Breast epithelium (tissue), 3 donors: ENCODE measurements around the gene GP1BA.

Experiments used
- CTCF ChIP-seq, 3 donors: fragments of 450-650 bp; IDR thresholded peaks; one replicate each; pipeline ENCODE4 v1.5.1; 2016 to 2017; ENCODE audit warnings: antibody characterized with exemption in 3 of 3, mild to moderate bottlenecking in 3 of 3, moderate library complexity in 3 of 3
- POLR2A ChIP-seq: fragments of 450-650 bp; IDR thresholded peaks from one replicate; pipeline ENCODE4 v1.6.1; 2016; ENCODE audit warnings: antibody characterized with exemption, mild to moderate bottlenecking, moderate library complexity
- POLR2AphosphoS5 ChIP-seq, 3 donors: sonication (generic); formaldehyde crosslinking; IDR thresholded peaks; one replicate each; pipeline ENCODE4 v1.6.1; 2017; ENCODE audit warnings: antibody characterized with exemption in 3 of 3

DNA sequence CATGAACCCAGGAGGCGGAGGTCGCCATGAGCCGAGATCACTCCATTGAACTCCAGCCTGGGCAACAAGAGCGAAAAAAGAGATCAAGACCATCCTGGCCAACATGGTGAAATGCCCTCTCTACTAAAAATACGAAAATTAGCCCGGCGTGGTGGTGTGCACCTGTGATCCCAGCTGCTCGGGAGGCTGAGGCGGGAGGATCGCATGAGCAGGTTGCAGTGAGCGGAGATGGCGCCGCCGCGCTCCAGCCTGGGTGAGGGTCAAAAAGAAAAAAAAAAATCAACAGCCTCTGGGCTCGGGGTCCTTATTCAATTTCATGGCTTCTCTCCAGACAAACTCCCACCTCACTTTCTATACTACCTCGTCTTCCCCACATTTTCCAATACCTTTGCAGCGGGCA is 3.2 kb upstream of the GP1BA start:
- TF ChIP-seq CTCF (IDR thresholded peaks at IDR 0.05) (no peak), POLR2A (no peak), POLR2AphosphoS5 (IDR thresholded peaks at IDR 0.05) (no peak)
